Nephron progenitor cell (in vitro differentiated cells): ENCODE measurements around the gene ADPRS.

ENCODE experiments used
- DNase-seq: peaks from one replicate; pipeline ENCODE4 v3.0.0; 2021
- H3K27ac Mint-ChIP-seq: 2 replicates; pipeline ENCODE4 v1.8.0; 2021; ENCODE audit warnings: mild to moderate bottlenecking, moderate library complexity, mixed read lengths
- H3K27me3 Mint-ChIP-seq: 2 replicates; pipeline ENCODE4 v1.8.0; 2021; ENCODE audit warnings: mild to moderate bottlenecking, low read depth, mixed read lengths; ENCODE audit not compliant: poor library complexity
- H3K36me3 Mint-ChIP-seq: 2 replicates; pipeline ENCODE4 v1.8.0; 2021; ENCODE audit warnings: low read depth, mixed read lengths
- H3K4me1 Mint-ChIP-seq: 2 replicates; pipeline ENCODE4 v1.8.0; 2021; ENCODE audit warnings: mixed read lengths
- H3K4me3 Mint-ChIP-seq: 2 replicates; pipeline ENCODE4 v1.8.0; 2021; ENCODE audit warnings: mild to moderate bottlenecking, moderate library complexity, mixed read lengths
- H3K9me3 Mint-ChIP-seq: 2 replicates; pipeline ENCODE4 v1.8.0; 2021; ENCODE audit warnings: mild to moderate bottlenecking, moderate library complexity, mixed read lengths
- CTCF ChIP-seq: fragments of 200-600 bp; sonication (generic); IDR thresholded peaks from 2 replicates; pipeline ENCODE4 v1.5.0; 2021; ENCODE audit warnings: antibody characterized with exemption

The ADPRS gene

GRCh38 chr1:36135796-36136195 is 47.1 kb downstream of the ADPRS start:
- H3K9me3 Mint-ChIP-seq, result no peaks in the 10 kb centered on the region
- peaks cover 15% of the 10 kb centered on the region for H3K4me1 Mint-ChIP-seq
- no peak for TF ChIP-seq CTCF
- no peak for DNase-seq
- peaks cover 5% of the 10 kb centered on the region for H3K27me3 Mint-ChIP-seq
- no peak overlapping the region for H3K27ac Mint-ChIP-seq
- peaks cover 6% of the 10 kb centered on the region for H3K36me3 Mint-ChIP-seq
- H3K4me3 Mint-ChIP-seq, result no peak overlapping the region

- H3K4me3 Mint-ChIP-seq, result no peak overlapping the region
- TF ChIP-seq CTCF, result no peak
- H3K27ac Mint-ChIP-seq, result no peak overlapping the region
- no peak for DNase-seq
- peaks cover 15% of the 10 kb centered on the region for H3K4me1 Mint-ChIP-seq
- H3K27me3 Mint-ChIP-seq, result peaks cover 2% of the 10 kb centered on the region
- H3K36me3 Mint-ChIP-seq, result peaks cover 6% of the 10 kb centered on the region
- H3K9me3 Mint-ChIP-seq, result no peaks in the 10 kb centered on the region
These were observed 47.8 kb downstream of the ADPRS start for GRCh38 chr1:36136535-36136934.

GRCh38 chr1:36137226-36137625 is 48.5 kb downstream of the ADPRS start:
- Mint-ChIP-seq H3K4me3 (no peak overlapping the region), H3K36me3 (peaks cover 6% of the 10 kb centered on the region), H3K4me1 (peaks cover 15% of the 10 kb centered on the region), H3K9me3 (no peaks in the 10 kb centered on the region), H3K27me3 (peaks cover 2% of the 10 kb centered on the region), H3K27ac (no peak overlapping the region)
- DNase-seq, result no peak
- TF ChIP-seq CTCF, result no peak

GRCh38 chr1:36137776-36138175 is 49.1 kb downstream of the ADPRS start:
- Mint-ChIP-seq H3K27ac (no peak overlapping the region), H3K27me3 (peaks cover 2% of the 10 kb centered on the region), H3K9me3 (no peaks in the 10 kb centered on the region), H3K36me3 (peaks cover 6% of the 10 kb centered on the region), H3K4me1 (peaks cover 15% of the 10 kb centered on the region), H3K4me3 (no peak overlapping the region)
- DNase-seq, result no peak
- no peak for TF ChIP-seq CTCF

GRCh38 chr1:36139521-36139920 is 50.8 kb downstream of the ADPRS start:
- H3K4me3 Mint-ChIP-seq, result no peak overlapping the region
- no peaks in the 10 kb centered on the region for H3K9me3 Mint-ChIP-seq
- no peak for TF ChIP-seq CTCF
- H3K27ac Mint-ChIP-seq, result peak overlapping the region; percentile 10
- H3K36me3 Mint-ChIP-seq, result peaks cover 15% of the 10 kb centered on the region
- peaks cover 2% of the 10 kb centered on the region for H3K27me3 Mint-ChIP-seq
- no peak for DNase-seq
- peaks cover 3% of the 10 kb centered on the region for H3K4me1 Mint-ChIP-seq

- H3K4me3 Mint-ChIP-seq, result no peak overlapping the region
- no peak overlapping the region for H3K27ac Mint-ChIP-seq
- peaks cover 4% of the 10 kb centered on the region for H3K9me3 Mint-ChIP-seq
- no peak for DNase-seq
- TF ChIP-seq CTCF, result no peak
- H3K36me3 Mint-ChIP-seq, result peaks cover 23% of the 10 kb centered on the region
- peaks cover 3% of the 10 kb centered on the region for H3K27me3 Mint-ChIP-seq
- no peaks in the 10 kb centered on the region for H3K4me1 Mint-ChIP-seq
These were observed 53.4 kb downstream of the ADPRS start for GRCh38 chr1:36142121-36142520.
